Measurements from ENCODE around the gene DPP10.
A peak's percentile ranks its signal among the peaks of the same experiment; 100 is the strongest.
"Not testable (repeated sequence)": the region's sequence is repeated elsewhere in the genome, so short reads cannot be mapped to it uniquely, and the experiment has no call there.

Gene DPP10

GRCh38 chr2:114515882-114516281 lies 73.4 kb downstream of the DPP10 start:
- DNase-seq (ENCODE audit: low spot score): no peak

- DNase-seq (ENCODE audit: low spot score): no peak
These were observed 75.1 kb downstream of the DPP10 start for GRCh38 chr2:114517580-114517979.

GRCh38 chr2:114518738-114519137 lies 76.3 kb downstream of the DPP10 start:
- no peak for DNase-seq (ENCODE audit: low spot score)

DNA sequence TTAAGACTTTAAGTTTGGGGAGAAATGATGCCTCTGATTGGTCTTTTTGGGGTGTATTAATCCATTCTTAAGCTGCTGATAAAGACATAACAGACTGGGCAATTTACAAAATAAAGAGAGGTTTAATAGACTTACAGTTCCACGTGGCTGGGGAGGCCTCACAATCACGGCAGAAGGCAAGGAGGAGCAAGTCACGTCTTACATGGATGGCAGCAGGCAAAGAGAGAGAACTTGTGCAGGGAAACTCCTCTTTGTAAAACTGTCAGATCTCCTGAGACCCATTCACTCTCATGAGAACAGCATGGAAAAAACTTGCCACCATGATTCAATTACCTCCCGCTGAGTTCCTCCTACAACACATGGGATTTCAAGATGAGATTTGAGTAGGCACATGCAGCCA lies 80.2 kb downstream of the DPP10 start:
- DNase-seq (ENCODE audit: low spot score): not testable (repeated sequence)

DNA sequence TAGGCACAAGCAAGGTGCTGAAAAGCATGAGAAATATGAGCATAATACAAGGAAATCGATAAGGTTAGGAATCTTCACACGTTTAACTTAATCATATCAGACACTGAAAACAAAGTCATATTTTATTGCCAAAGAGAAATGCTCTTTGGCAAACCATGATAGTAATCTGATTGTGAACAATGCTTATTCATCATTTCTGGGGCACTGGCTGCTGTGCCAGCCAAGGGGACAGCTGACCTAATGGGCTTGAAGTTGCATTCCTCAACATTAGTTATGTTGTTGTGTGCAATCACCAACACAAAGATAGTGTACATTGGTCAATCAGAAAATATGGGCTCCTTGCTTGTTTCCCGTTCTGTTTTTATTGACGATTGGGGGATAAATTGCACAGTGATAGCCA lies 83.5 kb downstream of the DPP10 start:
- DNase-seq (ENCODE audit: low spot score): no peak

GRCh38 chr2:114526841-114527240 lies 84.4 kb downstream of the DPP10 start:
- no peak for DNase-seq (ENCODE audit: low spot score)

- no peak for DNase-seq (ENCODE audit: low spot score)
These were observed 85.0 kb downstream of the DPP10 start for GRCh38 chr2:114527330-114527983.

DNA sequence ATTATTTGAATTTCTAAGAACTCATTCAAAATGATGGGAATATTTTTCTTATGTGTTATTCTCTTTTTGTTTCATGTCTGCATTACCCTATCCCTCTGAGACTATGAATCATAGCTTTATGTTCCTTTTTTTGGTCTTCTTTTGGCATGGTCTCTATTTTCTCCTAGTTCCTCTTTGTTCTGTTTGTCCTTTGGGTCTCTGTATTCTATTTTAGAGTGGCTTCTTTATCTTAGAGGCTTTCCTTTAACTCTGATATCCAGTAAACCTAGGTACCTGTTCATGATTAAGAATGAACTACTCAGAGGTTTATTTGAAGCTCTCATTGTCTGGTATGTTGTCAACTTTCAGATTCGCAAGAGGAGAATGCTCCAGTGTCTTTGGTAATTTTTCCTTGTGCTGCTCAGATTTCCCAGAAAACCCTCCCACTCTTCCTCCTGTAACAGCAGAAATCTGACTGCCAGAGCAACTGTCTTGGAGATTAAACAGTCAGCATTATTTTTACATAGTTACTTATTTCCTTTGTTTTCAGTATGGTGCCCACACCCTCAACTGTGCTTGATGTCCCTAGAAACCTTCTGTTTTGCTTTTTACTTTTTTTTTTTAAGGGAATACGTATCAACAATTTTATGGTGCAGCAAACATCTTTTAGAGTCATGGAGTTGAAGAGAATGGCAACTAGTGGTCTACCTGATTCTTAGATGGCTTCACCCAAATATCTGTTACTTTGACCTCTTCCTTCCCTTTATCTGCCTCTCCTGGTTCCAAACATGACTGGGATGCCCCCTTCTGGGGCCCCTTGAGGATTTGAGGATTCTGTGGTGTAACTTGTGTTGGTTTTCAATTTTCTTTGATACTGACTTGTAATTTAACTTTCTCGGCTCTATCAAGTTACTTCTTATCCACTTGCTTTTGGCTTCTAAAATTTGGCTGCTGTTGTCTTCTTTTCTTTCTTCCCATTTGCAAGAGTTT lies 92.0 kb downstream of the DPP10 start:
- no peak for DNase-seq (ENCODE audit: low spot score)

DNA sequence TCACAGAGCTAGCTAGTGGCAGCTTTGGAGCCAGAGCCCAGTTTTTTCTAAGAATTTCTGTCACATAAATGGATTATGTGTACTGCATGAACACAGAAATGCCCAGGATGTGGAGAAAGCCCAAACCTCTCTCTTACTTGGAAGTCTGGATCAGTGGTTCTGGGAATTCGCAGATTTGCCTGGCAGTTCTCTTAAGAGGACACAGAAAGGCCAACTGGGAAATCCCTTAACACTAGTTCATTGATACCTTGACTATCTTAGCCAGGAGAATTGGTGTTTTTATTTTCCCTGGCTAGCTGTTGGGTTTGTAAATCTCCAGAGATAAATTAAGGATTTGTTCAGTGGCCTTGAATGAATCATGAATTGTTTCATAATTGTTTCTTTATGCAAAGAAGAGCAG lies 95.3 kb downstream of the DPP10 start:
- no peak for DNase-seq (ENCODE audit: low spot score)

DNA sequence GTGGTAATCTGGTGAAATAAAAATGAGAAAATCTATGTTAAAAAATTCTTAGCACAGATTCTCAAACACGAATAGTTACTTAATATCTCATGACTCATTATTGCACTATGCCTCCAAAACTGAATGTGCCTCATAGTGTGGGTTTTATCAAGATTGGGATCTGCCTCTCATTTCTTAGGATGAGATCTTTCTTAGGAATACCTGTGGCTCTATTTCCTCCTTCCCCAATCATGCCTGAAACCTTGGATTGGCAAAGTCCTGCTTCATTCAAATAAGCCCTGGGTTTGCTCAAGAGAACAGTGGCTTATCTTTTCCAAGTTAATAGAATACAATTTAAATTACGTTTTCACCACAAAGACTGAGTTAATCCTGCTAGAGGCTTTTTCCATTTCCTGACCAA lies 100.3 kb downstream of the DPP10 start:
- no peak for DNase-seq (ENCODE audit: low spot score)

DNA sequence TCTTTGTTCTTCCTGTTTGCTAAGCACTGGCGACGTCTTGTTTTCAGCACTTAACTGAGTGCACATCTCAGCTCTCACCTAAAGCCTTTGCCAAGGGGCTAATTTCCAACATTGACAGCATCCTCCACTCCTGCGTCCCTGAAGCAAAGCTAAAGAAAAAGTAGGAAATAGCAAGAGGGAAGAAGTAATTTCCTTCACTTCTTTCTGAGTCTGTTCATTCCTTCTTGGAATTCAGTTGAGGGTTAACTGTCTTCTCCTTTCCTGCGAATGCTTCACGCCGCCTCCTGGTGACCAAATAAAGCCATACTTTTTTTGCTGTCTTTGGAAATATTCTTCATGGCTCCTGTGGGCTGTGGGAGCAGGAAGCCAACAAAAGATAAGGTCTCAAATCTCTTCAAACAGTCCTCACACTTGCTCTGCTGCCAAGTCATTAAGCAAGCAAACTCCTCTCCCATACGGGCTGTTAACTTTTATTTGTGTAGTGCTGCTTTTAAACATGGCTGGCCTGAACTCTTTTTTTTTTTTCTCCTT lies 100.9 kb downstream of the DPP10 start:
- no peak for DNase-seq (ENCODE audit: low spot score)

DNA sequence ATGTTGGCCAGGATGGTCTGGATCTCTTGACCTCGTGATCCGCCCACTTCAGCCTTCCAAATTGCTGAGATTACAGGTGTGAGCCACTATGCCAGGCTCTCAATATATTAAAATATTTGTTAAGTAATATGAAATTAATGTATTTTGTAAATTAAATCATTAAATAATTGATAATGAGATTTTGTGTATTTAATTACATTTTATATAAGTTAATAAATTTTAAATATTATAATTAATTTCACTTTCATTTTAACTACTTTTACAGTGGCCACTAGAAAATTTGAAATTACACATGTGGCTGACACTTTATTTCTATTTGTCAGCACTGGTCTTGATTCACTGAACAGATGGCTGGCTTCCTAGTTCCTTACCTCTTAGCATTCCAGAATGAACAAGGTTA lies 102.6 kb downstream of the DPP10 start:
- DNase-seq (ENCODE audit: low spot score): no peak

- DNase-seq (ENCODE audit: low spot score): no peak
These were observed 104.1 kb downstream of the DPP10 start for GRCh38 chr2:114546531-114546930.

DNA sequence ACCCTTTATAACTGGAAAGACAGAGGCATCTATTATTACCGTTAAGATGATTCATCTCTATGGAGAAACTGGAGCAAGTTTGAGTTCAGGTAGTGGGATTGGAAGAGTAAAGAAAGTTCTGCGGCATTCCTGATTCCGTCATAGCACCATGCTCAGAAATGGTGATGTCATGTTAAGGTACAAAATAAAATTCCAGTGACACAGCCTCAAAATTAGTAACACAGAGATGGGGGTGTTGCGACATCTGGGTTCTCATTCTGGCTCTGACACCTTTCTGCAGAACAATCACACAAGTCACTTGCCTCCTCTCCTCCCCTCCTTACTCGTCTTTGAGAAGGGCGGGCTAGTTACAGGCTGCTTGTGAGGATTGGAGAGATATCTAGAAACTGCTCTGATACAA lies 105.7 kb downstream of the DPP10 start:
- no peak for DNase-seq (ENCODE audit: low spot score)

GRCh38 chr2:114550364-114550763 lies 107.9 kb downstream of the DPP10 start:
- no peak for DNase-seq (ENCODE audit: low spot score)

GRCh38 chr2:114550895-114551793 lies 108.7 kb downstream of the DPP10 start:
- DNase-seq (ENCODE audit: low spot score): peak; percentile 61

DNA sequence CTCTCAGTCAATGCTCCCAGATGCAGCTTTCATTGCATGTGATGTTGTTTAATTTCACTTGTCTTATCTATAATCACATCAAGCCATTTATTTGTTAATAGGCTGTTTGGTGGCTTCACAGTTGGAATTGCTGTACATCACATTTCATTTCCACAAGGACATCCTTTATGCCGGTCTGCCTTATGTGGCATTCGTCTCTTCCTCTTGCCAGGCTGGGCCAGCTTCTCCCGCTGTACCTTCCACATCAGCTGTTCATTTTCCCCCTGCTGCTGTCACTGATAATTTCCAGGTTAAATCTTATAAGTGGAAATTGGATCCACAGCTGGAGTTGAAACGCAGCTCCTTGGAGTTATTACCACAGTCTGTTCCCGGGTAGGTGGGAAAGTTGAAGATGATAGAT lies 110.6 kb downstream of the DPP10 start:
- no peak for DNase-seq (ENCODE audit: low spot score)

GRCh38 chr2:114569166-114569565 lies 126.7 kb downstream of the DPP10 start:
- no peak for DNase-seq (ENCODE audit: low spot score)

DNA sequence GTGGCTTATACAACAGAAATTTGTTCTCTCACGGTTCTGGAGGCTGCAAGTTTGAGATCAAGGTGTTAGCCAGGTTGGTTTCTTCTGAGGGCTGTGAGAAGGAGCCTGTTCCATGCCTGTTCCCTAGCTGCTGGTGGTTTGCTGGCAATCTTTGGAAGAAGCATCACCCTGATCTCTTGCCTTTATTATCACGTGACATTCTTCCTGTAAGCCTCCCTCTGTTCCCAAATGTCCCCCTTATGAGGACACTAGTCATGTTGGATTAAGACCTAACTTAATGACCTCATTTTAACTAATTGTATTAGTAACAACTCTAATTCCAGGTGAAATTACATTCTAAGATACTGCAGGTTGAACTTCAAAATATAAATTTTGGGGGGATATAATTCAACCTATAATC lies 135.2 kb downstream of the DPP10 start:
- DNase-seq (ENCODE audit: low spot score): no peak

DNA sequence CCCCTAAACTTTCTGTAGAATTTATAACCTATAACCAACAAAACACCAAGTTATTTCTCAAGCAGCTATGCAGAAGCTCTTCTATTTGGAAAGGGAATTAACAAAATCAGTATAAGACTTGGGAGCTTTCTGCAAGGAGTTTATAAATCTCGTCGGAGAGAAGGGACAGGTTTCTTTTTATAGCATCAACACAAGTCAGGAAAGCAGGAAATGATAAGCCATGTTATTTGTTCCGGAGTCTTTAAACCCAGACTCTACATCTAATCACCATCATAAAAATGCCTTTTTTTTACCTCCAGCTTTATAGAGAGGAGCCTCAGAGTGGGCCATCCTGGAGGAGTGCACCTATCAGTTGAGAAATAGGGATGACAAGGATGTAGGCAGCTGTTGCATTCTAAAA lies 137.1 kb downstream of the DPP10 start:
- no peak for DNase-seq (ENCODE audit: low spot score)

- DNase-seq (ENCODE audit: low spot score): no peak
These were observed 138.2 kb downstream of the DPP10 start for GRCh38 chr2:114580691-114581090.

DNA sequence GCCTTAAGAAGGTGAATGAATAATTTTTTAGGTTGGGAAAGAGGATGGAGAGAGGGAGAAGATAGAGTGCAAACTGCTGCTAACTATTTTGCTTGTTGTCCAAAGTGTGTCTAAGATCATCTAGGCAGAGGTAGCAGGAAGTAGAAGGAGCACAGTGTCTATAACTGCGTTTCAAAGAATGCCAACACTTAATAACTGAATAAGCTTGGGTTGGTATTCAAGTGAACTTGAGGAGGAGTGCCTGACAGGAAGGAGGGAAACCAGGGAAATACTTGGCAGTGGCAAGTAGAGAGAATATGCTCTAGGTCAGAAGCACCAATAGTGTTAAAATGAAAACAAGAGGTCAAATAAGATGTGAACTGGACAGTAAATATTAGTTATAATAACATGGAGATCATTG lies 155.9 kb downstream of the DPP10 start:
- no peak for DNase-seq (ENCODE audit: low spot score)

Measured in NAMALWA (cell line).